ENCODE data around the gene PTCH1. TPM values are rescaled to one million over a fixed set of nuclear protein-coding genes. Genes with fewer than 3 reads are reported as not detected.

Gene PTCH1
- total RNA-seq, 1 experiment from 2014 or later: 15.2 TPM

DNA sequence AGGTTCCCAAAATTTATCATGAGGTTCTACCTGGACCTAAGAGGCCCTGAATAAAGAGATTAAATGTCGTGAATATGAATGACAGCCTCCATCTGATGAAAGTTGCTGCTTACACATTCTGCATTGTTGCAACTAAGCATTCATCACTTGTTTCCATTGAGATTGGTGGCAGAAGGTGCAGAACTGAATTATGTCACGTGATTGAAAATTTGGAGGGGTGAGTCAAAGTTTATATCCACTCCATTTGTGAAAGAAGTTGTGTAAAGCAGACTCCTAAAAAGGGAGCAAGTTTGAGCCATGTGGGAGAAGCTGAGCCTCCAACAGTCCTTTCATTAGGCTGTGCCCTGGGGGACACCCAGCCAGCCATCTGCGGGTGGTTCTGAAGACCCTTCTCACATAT is 4.9 kb upstream of the PTCH1 start:
- Histone ChIP-seq H3K27me3 (ENCODE audit: insufficient read depth, low read length) (no peaks in the 10 kb centered on the region), H3K9ac (ENCODE audit: low read length) (no peak overlapping the region), H3K9me3 (ENCODE audit: control insufficient read depth in 1 of 2, insufficient read depth in 1 of 2, low read depth in 1 of 2, low read length in 2 of 2) (no peaks in the 10 kb centered on the region), H3K79me2 (ENCODE audit: insufficient read depth, low read length) (no peaks in the 10 kb centered on the region), H4K20me1 (ENCODE audit: insufficient read depth) (no peaks in the 10 kb centered on the region), H3K36me3 (ENCODE audit: control insufficient read depth in 1 of 2, insufficient read depth in 2 of 2, low read length in 2 of 2) (no peaks in the 10 kb centered on the region), H3K4me3 (replicated peaks in 1 of 2; ENCODE audit: low read depth in 1 of 2, low read length in 2 of 2) (no peak overlapping the region), H2AFZ (ENCODE audit: low read depth, low read length, poor library complexity, severe bottlenecking) (no peak overlapping the region), H3K27ac (ENCODE audit: low read depth, low read length) (no peak overlapping the region), H3K4me1 (ENCODE audit: control insufficient read depth in 1 of 2, insufficient read depth in 2 of 2, low read length in 2 of 2) (peaks cover 0 to 5% of the 10 kb centered on the region in 2 experiments; a peak in 1 of 4 replicates), H3K9me2 (ENCODE audit: insufficient read depth) (no peaks in the 10 kb centered on the region), H3K4me2 (ENCODE audit: low read length) (no peak overlapping the region)
- ChIA-PET POLR2A (no interaction called here), RAD21 (ENCODE audit: low non-redundant PET in 1 of 2, low total read pairs in 2 of 2, uncharacterized antibody in 2 of 2, unreplicated experiment in 2 of 2) (no interaction called here), CTCF (no interaction called here)
- BruUV-seq (replicated peaks): no TSS peak
- intact Hi-C loops (cut with micrococcal nuclease): no loop called here
- TF ChIP-seq, protein P1, sequence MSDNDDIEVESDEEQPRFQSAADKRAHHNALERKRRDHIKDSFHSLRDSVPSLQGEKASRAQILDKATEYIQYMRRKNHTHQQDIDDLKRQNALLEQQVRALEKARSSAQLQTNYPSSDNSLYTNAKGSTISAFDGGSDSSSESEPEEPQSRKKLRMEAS (IDR thresholded peaks at IDR 0.05): no peak
- ATAC-seq (no peak), DNase-seq (ENCODE audit: low read depth, low spot score) (no peak)

GRCh38 chr9:95517559-95518425 is 1.0 kb upstream of the PTCH1 start:
- intact Hi-C loops (cut with micrococcal nuclease): no loop called here
- CTCF ChIA-PET: no interaction called here

More at GRCh38 chr9:95517559-95518425, 1.0 kb upstream of the PTCH1 start:
- H3K4me1 ChIP-seq (ENCODE audit: control insufficient read depth in 1 of 2, insufficient read depth in 2 of 2, low read length in 2 of 2): peaks cover 0 to 9% of the 10 kb centered on the region in 2 experiments; a peak in 1 of 4 replicates
- RAD21 ChIA-PET (ENCODE audit: low non-redundant PET in 1 of 2, low total read pairs in 2 of 2, uncharacterized antibody in 2 of 2, unreplicated experiment in 2 of 2): no interaction called here
- H3K79me2 ChIP-seq (ENCODE audit: insufficient read depth, low read length): no peaks in the 10 kb centered on the region
- H3K27me3 ChIP-seq (ENCODE audit: insufficient read depth, low read length): no peaks in the 10 kb centered on the region
- H3K9me3 ChIP-seq (ENCODE audit: control insufficient read depth in 1 of 2, insufficient read depth in 1 of 2, low read depth in 1 of 2, low read length in 2 of 2): no peaks in the 10 kb centered on the region
- ATAC-seq (no peak), DNase-seq (ENCODE audit: low read depth, low spot score) (no peak)
- peak overlapping the region; percentile 88 for H2AFZ ChIP-seq (ENCODE audit: low read depth, low read length, poor library complexity, severe bottlenecking)
- no peaks in the 10 kb centered on the region for H3K36me3 ChIP-seq (ENCODE audit: control insufficient read depth in 1 of 2, insufficient read depth in 2 of 2, low read length in 2 of 2)
- no peak overlapping the region for H3K27ac ChIP-seq (ENCODE audit: low read depth, low read length)
- H3K9ac ChIP-seq (ENCODE audit: low read length): no peak overlapping the region
- BruUV-seq (replicated peaks): no TSS peak
- TF ChIP-seq SRF (IDR thresholded peaks at IDR 0.05; ENCODE audit: low read depth) (no peak), POLR2AphosphoS5 (IDR thresholded peaks at IDR 0.05; ENCODE audit: low read depth, low read length) (no peak), POLR2A (IDR thresholded peaks at IDR 0.05; ENCODE audit: borderline replicate concordance, extremely low read depth, insufficient read depth, insufficient read length) (no peak), EGR1 (IDR thresholded peaks at IDR 0.05; ENCODE audit: low read depth) (no peak), EZH2 (IDR thresholded peaks at IDR 0.05) (no peak), ZFX (IDR thresholded peaks at IDR 0.05) (no peak)
- TF ChIP-seq, protein P2, sequence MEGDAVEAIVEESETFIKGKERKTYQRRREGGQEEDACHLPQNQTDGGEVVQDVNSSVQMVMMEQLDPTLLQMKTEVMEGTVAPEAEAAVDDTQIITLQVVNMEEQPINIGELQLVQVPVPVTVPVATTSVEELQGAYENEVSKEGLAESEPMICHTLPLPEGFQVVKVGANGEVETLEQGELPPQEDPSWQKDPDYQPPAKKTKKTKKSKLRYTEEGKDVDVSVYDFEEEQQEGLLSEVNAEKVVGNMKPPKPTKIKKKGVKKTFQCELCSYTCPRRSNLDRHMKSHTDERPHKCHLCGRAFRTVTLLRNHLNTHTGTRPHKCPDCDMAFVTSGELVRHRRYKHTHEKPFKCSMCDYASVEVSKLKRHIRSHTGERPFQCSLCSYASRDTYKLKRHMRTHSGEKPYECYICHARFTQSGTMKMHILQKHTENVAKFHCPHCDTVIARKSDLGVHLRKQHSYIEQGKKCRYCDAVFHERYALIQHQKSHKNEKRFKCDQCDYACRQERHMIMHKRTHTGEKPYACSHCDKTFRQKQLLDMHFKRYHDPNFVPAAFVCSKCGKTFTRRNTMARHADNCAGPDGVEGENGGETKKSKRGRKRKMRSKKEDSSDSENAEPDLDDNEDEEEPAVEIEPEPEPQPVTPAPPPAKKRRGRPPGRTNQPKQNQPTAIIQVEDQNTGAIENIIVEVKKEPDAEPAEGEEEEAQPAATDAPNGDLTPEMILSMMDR (IDR thresholded peaks at IDR 0.05 in 2 of 3, conservative IDR thresholded peaks at IDR 0.05 in 1 of 3; ENCODE audit: borderline replicate concordance in 1 of 3, insufficient read depth in 1 of 3, low read depth in 2 of 3, low read length in 2 of 3): no peak
- TF ChIP-seq, protein P1 (IDR thresholded peaks at IDR 0.05): no peak
- no peak overlapping the region for H3K4me3 ChIP-seq (replicated peaks in 1 of 2; ENCODE audit: low read depth in 1 of 2, low read length in 2 of 2)
- H3K9me2 ChIP-seq (ENCODE audit: insufficient read depth): no peaks in the 10 kb centered on the region
- no peak overlapping the region for H3K4me2 ChIP-seq (ENCODE audit: low read length)
- POLR2A ChIA-PET: no interaction called here
- H4K20me1 ChIP-seq (ENCODE audit: insufficient read depth): no peaks in the 10 kb centered on the region

All from HCT116 (cell line).